HepG2 (cell line): ENCODE measurements around the gene POMP. TPM values are rescaled to one million over a fixed set of nuclear protein-coding genes. Genes with fewer than 3 reads are reported as not detected.

Source experiments
- CCDC6 ChIP-seq: sonication (generic); formaldehyde crosslinking; IDR thresholded peaks from 2 replicates; pipeline ENCODE4 v1.8.1; 2022; ENCODE audit warnings: mild to moderate bottlenecking, missing genetic modification reagents, moderate library complexity
- HOMEZ ChIP-seq: IDR thresholded peaks from 2 replicates; pipeline ENCODE4 v1.6.1; 2016; ENCODE audit warnings: low read depth
- KDM1A ChIP-seq: IDR thresholded peaks from 2 replicates; pipeline ENCODE4 v1.6.1; 2016; ENCODE audit warnings: missing compliant biosample characterization
- NR2F1 ChIP-seq, 2 experiments: fragments of 450-650 bp in 1 of 2; formaldehyde crosslinking in 1 of 2; IDR thresholded peaks; 2 replicates each; pipeline versions ENCODE4 v1.5.0 to v1.6.1; 2016 to 2020; ENCODE audit warnings: mild to moderate bottlenecking in 1 of 2, missing compliant biosample characterization in 1 of 2, missing genetic modification reagents in 1 of 2, moderate library complexity in 1 of 2
- RELA ChIP-seq: sonication (generic); formaldehyde crosslinking; IDR thresholded peaks from 2 replicates; pipeline ENCODE4 v1.4.0; 2020; ENCODE audit warnings: missing genetic modification reagents
- SNRNP70 ChIP-seq: fragments of 200-400 bp; formaldehyde crosslinking; IDR thresholded peaks from 2 replicates; pipeline ENCODE4 v1.6.1; 2017; ENCODE audit warnings: mild to moderate bottlenecking, low read depth, low read length, moderate library complexity
- ZBTB7A ChIP-seq: sonication (generic); formaldehyde crosslinking; IDR thresholded peaks from 2 replicates; pipeline ENCODE4 v1.8.0; 2022; ENCODE audit warnings: mild to moderate bottlenecking, missing genetic modification reagents
- ZNF207 ChIP-seq: fragments of 450-650 bp; IDR thresholded peaks from 2 replicates; pipeline ENCODE4 v1.6.1; 2016; ENCODE audit warnings: antibody characterized with exemption, borderline replicate concordance
- ZNF331 ChIP-seq: sonication (generic); formaldehyde crosslinking; IDR thresholded peaks from 2 replicates; pipeline ENCODE4 v1.4.0; 2020; ENCODE audit warnings: missing genetic modification reagents
- ZNF350 ChIP-seq: sonication (generic); formaldehyde crosslinking; IDR thresholded peaks from 2 replicates; pipeline ENCODE4 v1.4.0; 2020; ENCODE audit warnings: mild to moderate bottlenecking, low read depth, missing genetic modification reagents, borderline replicate concordance
- ZNF354B ChIP-seq: sonication (generic); formaldehyde crosslinking; IDR thresholded peaks from 2 replicates; pipeline ENCODE4 v1.8.0; 2022; ENCODE audit warnings: mild to moderate bottlenecking, missing genetic modification reagents
- ZNF510 ChIP-seq: sonication (generic); formaldehyde crosslinking; IDR thresholded peaks from 2 replicates; pipeline ENCODE4 v1.4.0; 2020; ENCODE audit warnings: low read depth, mild to moderate bottlenecking, missing genetic modification reagents
- ZNF562 ChIP-seq: sonication (generic); formaldehyde crosslinking; IDR thresholded peaks from 2 replicates; pipeline ENCODE4 v1.8.0; 2022; ENCODE audit warnings: missing genetic modification reagents, borderline replicate concordance
- ZNF576 ChIP-seq: sonication (generic); formaldehyde crosslinking; IDR thresholded peaks from 2 replicates; pipeline ENCODE4 v1.4.0; 2020; ENCODE audit warnings: mild to moderate bottlenecking, missing genetic modification reagents
- ZNF629 ChIP-seq: sonication (generic); formaldehyde crosslinking; conservative IDR thresholded peaks from 2 replicates; pipeline ENCODE4 v1.5.0; 2020; ENCODE audit warnings: missing genetic modification reagents
- ZNF639 ChIP-seq: conservative IDR thresholded peaks from 2 replicates; pipeline ENCODE4 v1.6.1; 2018; ENCODE audit warnings: missing genetic modification reagents
- ZNF646 ChIP-seq: sonication (generic); formaldehyde crosslinking; IDR thresholded peaks from 2 replicates; pipeline ENCODE4 v1.9.0; 2021; ENCODE audit warnings: mild to moderate bottlenecking, missing genetic modification reagents
- ZNF674 ChIP-seq: sonication (generic); formaldehyde crosslinking; IDR thresholded peaks from 2 replicates; pipeline ENCODE4 v1.5.0; 2020; ENCODE audit warnings: low read depth, mild to moderate bottlenecking, missing genetic modification reagents
- ZNF747 ChIP-seq: sonication (generic); formaldehyde crosslinking; IDR thresholded peaks from 2 replicates; pipeline ENCODE4 v1.8.1; 2023; ENCODE audit warnings: missing genetic modification reagents, mild to moderate bottlenecking, borderline replicate concordance
- ZNF839 ChIP-seq: sonication (generic); formaldehyde crosslinking; IDR thresholded peaks from 2 replicates; pipeline ENCODE4 v1.4.0; 2020; ENCODE audit warnings: missing genetic modification reagents, mild to moderate bottlenecking, borderline replicate concordance
- polyA plus RNA-seq, 8 experiments: library from polyadenylated mRNA; depleted of rRNA in 3 of 8; stranded (reverse) in 7 of 8; unstranded in 1 of 8; fragments of >200 nt; fragmentation: Illumina TruSeq in 4 of 8; extraction: Trizol in 4 of 8; gene quantifications; 2 replicates each; pipeline versions ENCODE4 v1.2.1 to v1.2.3, GENCODE V29; 2011 to 2016; ENCODE audit warnings: low read depth in 4 of 8, missing spikeins in 1 of 8, mixed read lengths in 1 of 8; ENCODE audit not compliant: insufficient read depth in 1 of 8
- total RNA-seq, 5 experiments: library from RNA; depleted of rRNA; stranded (reverse); fragments of >200 nt; fragmentation: Illumina TruSeq; extraction: Trizol; gene quantifications; 2 replicates each; pipeline ENCODE4 v1.2.3, GENCODE V29; 2016; ENCODE audit warnings: low read depth in 1 of 5

POMP gene
- total and polyA plus RNA-seq, 2 of the 13 experiments (the other 11 are each of a cell fraction or from before 2014, with no cell fraction given), result 30.6 to 118 TPM

- TF ChIP-seq ZNF510, result no peak; the same call in 1 of the 2 replicates
- no peak for TF ChIP-seq ZNF576
- peak; percentile 89 for TF ChIP-seq ZNF747 (CRISPR knock-in tag)
- peak; percentile 63; the same call in 1 of the 2 replicates for TF ChIP-seq ZNF331 (CRISPR knock-in tag)
- no peak for TF ChIP-seq ZNF639 (CRISPR knock-in tag)
- no peak for TF ChIP-seq ZNF562 (CRISPR knock-in tag)
- TF ChIP-seq ZNF207, result no peak
- TF ChIP-seq ZNF354B, result no peak
- TF ChIP-seq CCDC6 (CRISPR knock-in tag), result peak; percentile 74; the same call in 1 of the 2 replicates
- TF ChIP-seq ZNF350 (CRISPR knock-in tag), result peak; percentile 89
- TF ChIP-seq ZNF674, result no peak
- no peak for TF ChIP-seq SNRNP70
- no peak for TF ChIP-seq ZNF646 (CRISPR knock-in tag)
- no peak for TF ChIP-seq NR2F1 (CRISPR knock-in tag; IDR thresholded peaks at IDR 0.05)
- no peak for TF ChIP-seq HOMEZ
- TF ChIP-seq ZNF629 (CRISPR knock-in tag), result no peak
- TF ChIP-seq RELA (CRISPR knock-in tag), result no peak
- TF ChIP-seq KDM1A (CRISPR knock-in tag), result no peak
- peak; percentile 97; the same call in 1 of the 2 replicates for TF ChIP-seq ZNF839 (CRISPR knock-in tag)
- no peak; the same call in 1 of the 2 replicates for TF ChIP-seq ZBTB7A (CRISPR knock-in tag)
These were observed at the start of gene POMP (continued) for GRCh38 chr13:28658796-28659620.
